Measurements from ENCODE around the gene PRDM11.

Gene PRDM11

GRCh38 chr11:45209000-45209879 is 62.8 kb downstream of the PRDM11 start:
- H3K27ac ChIP-seq (ENCODE audit: low read length): no peak overlapping the region

GRCh38 chr11:45209891-45210699 is 63.7 kb downstream of the PRDM11 start:
- H3K27ac ChIP-seq (ENCODE audit: low read length): no peak overlapping the region
- no peaks in the 10 kb centered on the region for H3K36me3 ChIP-seq (ENCODE audit: insufficient read depth, low read depth, low read length)
- peak overlapping the region; percentile 53; the same call in 1 of the 2 replicates for H3K9ac ChIP-seq (ENCODE audit: low read depth, low read length)
- H3K27me3 ChIP-seq (ENCODE audit: insufficient read depth, low read length): no peaks in the 10 kb centered on the region
- no peak overlapping the region; the same call in 1 of the 2 replicates for H3K4me3 ChIP-seq (ENCODE audit: low read length)
- H3K4me1 ChIP-seq (ENCODE audit: insufficient read depth, low read length): peaks cover 6% of the 10 kb centered on the region; the same call in 1 of the 2 replicates
- no peaks in the 10 kb centered on the region for H3K9me3 ChIP-seq (ENCODE audit: insufficient read depth, low read depth, low read length)

More at GRCh38 chr11:45209000-45209879, 62.8 kb downstream of the PRDM11 start:
- no peak overlapping the region; the same call in 1 of the 2 replicates for H3K4me3 ChIP-seq (ENCODE audit: low read length)
- no peaks in the 10 kb centered on the region for H3K9me3 ChIP-seq (ENCODE audit: insufficient read depth, low read depth, low read length)
- no peaks in the 10 kb centered on the region for H3K36me3 ChIP-seq (ENCODE audit: insufficient read depth, low read depth, low read length)
- H3K4me1 ChIP-seq (ENCODE audit: insufficient read depth, low read length): peaks cover 6% of the 10 kb centered on the region; the same call in 1 of the 2 replicates
- H3K9ac ChIP-seq (ENCODE audit: low read depth, low read length): peak overlapping the region; percentile 53; the same call in 1 of the 2 replicates
- no peaks in the 10 kb centered on the region for H3K27me3 ChIP-seq (ENCODE audit: insufficient read depth, low read length)

- Histone ChIP-seq H3K27me3 (ENCODE audit: insufficient read depth, low read length) (no peaks in the 10 kb centered on the region), H3K27ac (ENCODE audit: low read length) (no peak overlapping the region), H3K4me3 (ENCODE audit: low read length) (no peak overlapping the region), H3K4me1 (ENCODE audit: insufficient read depth, low read length) (peaks cover 6% of the 10 kb centered on the region; the same call in 1 of the 2 replicates), H3K36me3 (ENCODE audit: insufficient read depth, low read depth, low read length) (no peaks in the 10 kb centered on the region), H3K9ac (ENCODE audit: low read depth, low read length) (no peak overlapping the region), H3K9me3 (ENCODE audit: insufficient read depth, low read depth, low read length) (no peaks in the 10 kb centered on the region)
These were observed 64.4 kb downstream of the PRDM11 start for GRCh38 chr11:45210846-45211245.

- Histone ChIP-seq H3K9ac (ENCODE audit: low read depth, low read length) (no peak overlapping the region), H3K4me1 (ENCODE audit: insufficient read depth, low read length) (peaks cover 6% of the 10 kb centered on the region; the same call in 1 of the 2 replicates), H3K9me3 (ENCODE audit: insufficient read depth, low read depth, low read length) (no peaks in the 10 kb centered on the region), H3K4me3 (ENCODE audit: low read length) (no peak overlapping the region), H3K36me3 (ENCODE audit: insufficient read depth, low read depth, low read length) (no peaks in the 10 kb centered on the region), H3K27me3 (ENCODE audit: insufficient read depth, low read length) (no peaks in the 10 kb centered on the region), H3K27ac (ENCODE audit: low read length) (no peak overlapping the region)
These were observed 65.3 kb downstream of the PRDM11 start for GRCh38 chr11:45211732-45212131.

GRCh38 chr11:45212566-45213315 is 66.3 kb downstream of the PRDM11 start:
- Histone ChIP-seq H3K9me3 (ENCODE audit: insufficient read depth, low read depth, low read length) (no peaks in the 10 kb centered on the region), H3K9ac (ENCODE audit: low read depth, low read length) (no peak overlapping the region), H3K36me3 (ENCODE audit: insufficient read depth, low read depth, low read length) (no peaks in the 10 kb centered on the region), H3K4me1 (ENCODE audit: insufficient read depth, low read length) (peaks cover 6% of the 10 kb centered on the region; the same call in 1 of the 2 replicates), H3K4me3 (ENCODE audit: low read length) (no peak overlapping the region), H3K27ac (ENCODE audit: low read length) (no peak overlapping the region), H3K27me3 (ENCODE audit: insufficient read depth, low read length) (no peaks in the 10 kb centered on the region)

GRCh38 chr11:45213316-45213665 is 66.9 kb downstream of the PRDM11 start:
- Histone ChIP-seq H3K27ac (ENCODE audit: low read length) (no peak overlapping the region), H3K4me1 (ENCODE audit: insufficient read depth, low read length) (peaks cover 6% of the 10 kb centered on the region; the same call in 1 of the 2 replicates), H3K9ac (ENCODE audit: low read depth, low read length) (no peak overlapping the region), H3K36me3 (ENCODE audit: insufficient read depth, low read depth, low read length) (no peaks in the 10 kb centered on the region), H3K4me3 (ENCODE audit: low read length) (no peak overlapping the region), H3K9me3 (ENCODE audit: insufficient read depth, low read depth, low read length) (no peaks in the 10 kb centered on the region), H3K27me3 (ENCODE audit: insufficient read depth, low read length) (no peaks in the 10 kb centered on the region)

- Histone ChIP-seq H3K36me3 (ENCODE audit: insufficient read depth, low read depth, low read length) (no peaks in the 10 kb centered on the region), H3K4me3 (ENCODE audit: low read length) (no peak overlapping the region), H3K27me3 (ENCODE audit: insufficient read depth, low read length) (no peaks in the 10 kb centered on the region), H3K4me1 (ENCODE audit: insufficient read depth, low read length) (peaks cover 6% of the 10 kb centered on the region; the same call in 1 of the 2 replicates), H3K9ac (ENCODE audit: low read depth, low read length) (no peak overlapping the region), H3K27ac (ENCODE audit: low read length) (no peak overlapping the region), H3K9me3 (ENCODE audit: insufficient read depth, low read depth, low read length) (no peaks in the 10 kb centered on the region)
These were observed 67.3 kb downstream of the PRDM11 start for GRCh38 chr11:45213717-45214116.

GRCh38 chr11:45215098-45215865 is 68.8 kb downstream of the PRDM11 start:
- Histone ChIP-seq H3K4me1 (ENCODE audit: insufficient read depth, low read length) (no peaks in the 10 kb centered on the region; the same call in 1 of the 2 replicates), H3K4me3 (ENCODE audit: low read length) (no peak overlapping the region), H3K27ac (ENCODE audit: low read length) (no peak overlapping the region), H3K36me3 (ENCODE audit: insufficient read depth, low read depth, low read length) (no peaks in the 10 kb centered on the region), H3K9ac (ENCODE audit: low read depth, low read length) (no peak overlapping the region), H3K27me3 (ENCODE audit: insufficient read depth, low read length) (no peaks in the 10 kb centered on the region), H3K9me3 (ENCODE audit: insufficient read depth, low read depth, low read length) (no peaks in the 10 kb centered on the region)

- no peaks in the 10 kb centered on the region for H3K4me1 ChIP-seq (ENCODE audit: insufficient read depth, low read length)
- no peak overlapping the region for H3K27ac ChIP-seq (ENCODE audit: low read length)
- H3K9ac ChIP-seq (ENCODE audit: low read depth, low read length): no peak overlapping the region
- no peak overlapping the region for H3K4me3 ChIP-seq (ENCODE audit: low read length)
- H3K36me3 ChIP-seq (ENCODE audit: insufficient read depth, low read depth, low read length): no peaks in the 10 kb centered on the region
- no peaks in the 10 kb centered on the region for H3K9me3 ChIP-seq (ENCODE audit: insufficient read depth, low read depth, low read length)
- H3K27me3 ChIP-seq (ENCODE audit: insufficient read depth, low read length): no peaks in the 10 kb centered on the region
These were observed 69.6 kb downstream of the PRDM11 start for GRCh38 chr11:45216031-45216430.

GRCh38 chr11:45216901-45217300 is 70.5 kb downstream of the PRDM11 start:
- Histone ChIP-seq H3K9ac (ENCODE audit: low read depth, low read length) (no peak overlapping the region), H3K4me1 (ENCODE audit: insufficient read depth, low read length) (no peaks in the 10 kb centered on the region), H3K4me3 (ENCODE audit: low read length) (no peak overlapping the region), H3K9me3 (ENCODE audit: insufficient read depth, low read depth, low read length) (no peaks in the 10 kb centered on the region), H3K27ac (ENCODE audit: low read length) (no peak overlapping the region), H3K27me3 (ENCODE audit: insufficient read depth, low read length) (no peaks in the 10 kb centered on the region), H3K36me3 (ENCODE audit: insufficient read depth, low read depth, low read length) (no peaks in the 10 kb centered on the region)

Measured in iPS-20b (cell line).